Fibroblast of lung (primary cell): ENCODE measurements around the gene CAB39L. TPM values are rescaled to one million over a fixed set of nuclear protein-coding genes. Genes with fewer than 3 reads are reported as not detected.
A peak's percentile ranks its signal among the peaks of the same experiment; 100 is the strongest.

ENCODE experiments used
- DNase-seq, 2 donors: peaks; one replicate each; pipeline versions ENCODE4 v3.0.0 to v3.0.0-alpha.2; 2010; ENCODE audit warnings: low read depth in 2 of 2
- H2AFZ ChIP-seq: 2 replicates; pipeline ENCODE4 v1.5.1; 2012; ENCODE audit warnings: low read length, control low read depth, inconsistent platforms
- H3K27ac ChIP-seq: 2 replicates; pipeline ENCODE4 v1.5.1; 2011; ENCODE audit warnings: low read length, control low read depth; ENCODE audit not compliant: insufficient read depth
- H3K27me3 ChIP-seq: 2 replicates; pipeline ENCODE4 v1.5.1; 2011; ENCODE audit warnings: mild to moderate bottlenecking, low read length; ENCODE audit not compliant: control insufficient read depth, insufficient read depth
- H3K36me3 ChIP-seq: 2 replicates; pipeline ENCODE4 v1.5.1; 2011; ENCODE audit warnings: low read length; ENCODE audit not compliant: control insufficient read depth, insufficient read depth
- H3K4me1 ChIP-seq: 2 replicates; pipeline ENCODE4 v1.5.1; 2011; ENCODE audit warnings: low read length; ENCODE audit not compliant: control insufficient read depth, insufficient read depth; ENCODE audit errors: extremely low read depth
- H3K4me2 ChIP-seq: 2 replicates; pipeline ENCODE4 v1.5.1; 2011; ENCODE audit warnings: low read length, control low read depth; ENCODE audit not compliant: insufficient read depth; ENCODE audit errors: extremely low read depth
- H3K4me3 ChIP-seq, 4 experiments: fragments of 200-600 bp in 1 of 4; sonication (generic) in 1 of 4; replicated peaks in 1 of 4; 2 replicates each; pipeline ENCODE4 v1.5.1; 2011 to 2016; ENCODE audit warnings: low read length in 4 of 4, low read depth in 3 of 4, mild to moderate bottlenecking in 3 of 4, control low read depth in 2 of 4, inconsistent platforms in 1 of 4, mixed read lengths in 1 of 4; ENCODE audit not compliant: insufficient read depth in 1 of 4; ENCODE audit errors: control extremely low read depth in 1 of 4
- H3K79me2 ChIP-seq: 2 replicates; pipeline ENCODE4 v1.5.1; 2012; ENCODE audit warnings: mild to moderate bottlenecking, low read length, inconsistent platforms; ENCODE audit not compliant: control insufficient read depth, insufficient read depth
- H3K9ac ChIP-seq: 2 replicates; pipeline ENCODE4 v1.5.1; 2011; ENCODE audit warnings: mild to moderate bottlenecking, low read length, control low read depth; ENCODE audit not compliant: insufficient read depth
- H3K9me3 ChIP-seq: 2 replicates; pipeline ENCODE4 v1.5.1; 2012; ENCODE audit warnings: low read depth, low read length; ENCODE audit not compliant: control insufficient read depth, insufficient read depth
- H4K20me1 ChIP-seq: 2 replicates; pipeline ENCODE4 v1.5.1; 2011; ENCODE audit warnings: low read length; ENCODE audit not compliant: control insufficient read depth, insufficient read depth; ENCODE audit errors: extremely low read depth
- CTCF ChIP-seq, 2 donors: IDR thresholded peaks in 1 of 2; conservative IDR thresholded peaks in 1 of 2; 1 replicate in 1 of 2; 2 replicates in 1 of 2; pipeline ENCODE4 v1.5.1; 2011 to 2012; ENCODE audit warnings: low read length in 2 of 2, control low read depth in 1 of 2, inconsistent platforms in 1 of 2, low read depth in 1 of 2, mild to moderate bottlenecking in 1 of 2
- EZH2 ChIP-seq: IDR thresholded peaks from 2 replicates; pipeline ENCODE4 v1.5.1; 2012; ENCODE audit warnings: low read length, control low read depth, mild to moderate bottlenecking; ENCODE audit errors: missing control alignments
- polyA plus RNA-seq, 2 donors: library from polyadenylated mRNA; depleted of rRNA in 1 of 2; stranded (reverse) in 1 of 2; unstranded in 1 of 2; fragments of >200 nt; gene quantifications; 2 replicates each; pipeline ENCODE4 v1.2.1, GENCODE V29; 2011 to 2012; ENCODE audit warnings: missing spikeins in 1 of 2
- total RNA-seq: library from RNA; depleted of rRNA; stranded (reverse); fragments of >200 nt; gene quantifications from 2 replicates; pipeline ENCODE4 v1.2.1, GENCODE V29; 2014

The CAB39L gene
- total and polyA plus RNA-seq, 2 donors (not counting 1 experiment from before 2014, with no cell fraction given), result 9.4 to 13.0 TPM

DNA sequence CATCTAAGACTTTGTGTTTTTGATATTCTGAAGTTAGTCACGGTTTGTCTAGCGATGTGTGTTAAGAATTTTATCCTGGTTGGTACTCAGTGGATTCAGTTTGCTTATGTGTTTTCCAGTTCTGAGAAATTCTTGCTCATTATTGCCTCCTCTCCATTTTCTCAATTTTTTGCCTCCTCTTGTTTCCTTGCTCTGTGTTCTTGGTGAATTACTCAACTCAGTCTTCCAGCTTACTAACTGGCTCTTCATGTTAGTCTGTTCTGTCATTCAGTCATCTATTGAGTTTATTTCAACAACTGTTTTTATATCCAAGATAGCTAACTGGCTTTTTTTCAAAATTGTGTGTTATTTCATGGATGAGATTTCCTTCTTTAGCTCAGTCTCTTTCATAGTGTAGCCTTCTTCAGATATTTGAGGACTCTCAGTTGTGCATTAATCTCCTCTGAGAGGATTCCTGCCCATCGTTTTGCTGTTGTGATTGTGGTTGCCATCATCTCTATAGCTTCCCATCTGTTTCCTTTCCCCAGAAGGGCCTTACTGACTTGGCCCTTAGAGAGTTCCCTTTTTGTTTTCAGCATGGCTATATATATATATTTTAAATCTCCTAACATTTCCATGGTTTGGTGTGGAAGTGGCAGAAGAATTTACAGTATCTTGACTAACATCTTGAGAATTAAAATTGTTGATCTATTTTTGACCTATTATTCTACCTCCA is 6.4 kb upstream of the CAB39L start:
- H2AFZ ChIP-seq, result no peak overlapping the region
- no peak for TF ChIP-seq EZH2
- no peak for TF ChIP-seq CTCF (conservative IDR thresholded peaks at IDR 0.05 in 1 of 2, IDR thresholded peaks at IDR 0.05 in 1 of 2; ENCODE audit: low read depth in 1 of 2, low read length in 2 of 2)
- H4K20me1 ChIP-seq, result no peaks in the 10 kb centered on the region
- peaks cover 16% of the 10 kb centered on the region for H3K79me2 ChIP-seq
- no peak overlapping the region for H3K4me2 ChIP-seq
- H3K27me3 ChIP-seq, result no peaks in the 10 kb centered on the region
- H3K4me1 ChIP-seq, result peaks cover 7% of the 10 kb centered on the region
- no peaks in the 10 kb centered on the region for H3K36me3 ChIP-seq
- no peak overlapping the region for H3K9ac ChIP-seq
- H3K4me3 ChIP-seq, result no peak overlapping the region
- DNase-seq, result no peak
- no peak overlapping the region for H3K27ac ChIP-seq
- no peaks in the 10 kb centered on the region for H3K9me3 ChIP-seq

DNA sequence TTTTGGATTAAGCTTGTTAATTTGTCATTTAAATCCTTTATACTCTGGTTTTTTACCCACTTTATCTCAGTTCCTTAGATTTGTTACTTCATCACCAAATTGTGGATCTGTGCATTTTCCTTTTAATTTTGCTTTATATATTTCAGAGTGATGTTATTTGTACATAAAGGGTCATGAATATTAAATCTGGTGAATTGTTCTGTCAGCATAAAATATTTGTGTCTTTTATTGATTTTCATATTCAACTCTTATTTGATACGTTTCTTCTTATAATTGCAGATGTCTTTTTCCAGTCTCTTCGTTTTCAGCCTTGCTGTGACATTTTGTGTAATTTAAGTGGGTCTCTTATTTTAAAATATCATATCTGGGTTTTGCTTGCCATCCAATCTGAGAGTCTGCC is 4.9 kb upstream of the CAB39L start:
- H3K4me3 ChIP-seq, result no peak overlapping the region
- DNase-seq, result no peak
- H3K27me3 ChIP-seq, result no peaks in the 10 kb centered on the region
- no peaks in the 10 kb centered on the region for H4K20me1 ChIP-seq
- H3K27ac ChIP-seq, result no peak overlapping the region
- H3K4me2 ChIP-seq, result no peak overlapping the region
- H3K9me3 ChIP-seq, result no peaks in the 10 kb centered on the region
- H3K9ac ChIP-seq, result no peak overlapping the region
- H3K36me3 ChIP-seq, result no peaks in the 10 kb centered on the region
- TF ChIP-seq CTCF (conservative IDR thresholded peaks at IDR 0.05 in 1 of 2, IDR thresholded peaks at IDR 0.05 in 1 of 2; ENCODE audit: low read depth in 1 of 2, low read length in 2 of 2) (no peak), EZH2 (no peak)
- H2AFZ ChIP-seq, result no peak overlapping the region
- peaks cover 16% of the 10 kb centered on the region for H3K79me2 ChIP-seq
- H3K4me1 ChIP-seq, result peaks cover 3% of the 10 kb centered on the region

DNA sequence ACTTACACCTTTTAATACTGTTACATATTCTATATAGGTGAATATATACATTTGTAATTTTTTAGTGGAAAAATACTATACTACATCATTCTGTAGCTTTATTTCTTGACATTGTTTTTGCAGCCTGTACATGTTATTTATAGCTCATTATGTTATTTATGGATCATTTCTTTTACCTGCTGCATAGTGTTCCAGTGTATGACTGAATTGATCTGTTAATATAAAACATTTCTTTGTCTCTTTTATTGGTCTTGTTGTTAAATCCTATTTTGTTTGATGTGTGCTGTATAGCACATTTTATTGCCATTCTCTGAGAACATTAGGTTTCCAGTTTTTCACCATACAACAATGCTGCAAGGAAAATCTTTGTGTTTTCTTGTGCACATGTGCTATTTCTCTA is 2.6 kb upstream of the CAB39L start:
- Histone ChIP-seq H3K4me1 (no peaks in the 10 kb centered on the region), H3K27me3 (no peaks in the 10 kb centered on the region), H3K4me2 (peak overlapping the region; percentile 21), H3K36me3 (no peaks in the 10 kb centered on the region), H3K4me3 (peak overlapping the region in 1 of 4 experiments; percentile 29), H3K9me3 (no peaks in the 10 kb centered on the region), H2AFZ (no peak overlapping the region), H3K9ac (no peak overlapping the region), H3K79me2 (peaks cover 15% of the 10 kb centered on the region), H4K20me1 (no peaks in the 10 kb centered on the region), H3K27ac (no peak overlapping the region)
- no peak for DNase-seq
- TF ChIP-seq EZH2, result no peak
- TF ChIP-seq CTCF (conservative IDR thresholded peaks at IDR 0.05 in 1 of 2, IDR thresholded peaks at IDR 0.05 in 1 of 2; ENCODE audit: low read depth in 1 of 2, low read length in 2 of 2), result no peak
